CD4-positive, alpha-beta T cell treated with Interferon gamma for 1 hour (primary cell): Measurements from ENCODE around the gene CEP164.
"Not testable (repeated sequence)": the region's sequence is repeated elsewhere in the genome, so short reads cannot be mapped to it uniquely, and the experiment has no call there.

Experiments used
- DNase-seq: peaks from one replicate; pipeline ENCODE4 v3.0.0-alpha.2; 2020

CEP164 gene

GRCh38 chr11:117399100-117399840 is 71.6 kb downstream of the CEP164 start:
- not testable (repeated sequence) for DNase-seq

- DNase-seq: not testable (repeated sequence)
Measured at GRCh38 chr11:117405898-117406297, 78.2 kb downstream of the CEP164 start.

- no peak for DNase-seq
Measured at GRCh38 chr11:117407016-117407415, 79.4 kb downstream of the CEP164 start.

GRCh38 chr11:117408356-117408755 is 80.7 kb downstream of the CEP164 start:
- no peak for DNase-seq

GRCh38 chr11:117409511-117409910 is 81.9 kb downstream of the CEP164 start:
- no peak for DNase-seq

GRCh38 chr11:117410238-117410637 is 82.6 kb downstream of the CEP164 start:
- DNase-seq: no peak

GRCh38 chr11:117410861-117411710 is 83.4 kb downstream of the CEP164 start:
- no peak for DNase-seq

GRCh38 chr11:117411736-117412135 is 84.1 kb downstream of the CEP164 start:
- no peak for DNase-seq

GRCh38 chr11:117412176-117412575 is 84.5 kb downstream of the CEP164 start:
- no peak for DNase-seq

- DNase-seq: no peak
Measured at GRCh38 chr11:117412653-117413275, 85.1 kb downstream of the CEP164 start.

- DNase-seq: no peak
Measured at GRCh38 chr11:117413616-117414015, 86.0 kb downstream of the CEP164 start.

- DNase-seq: no peak
Measured at GRCh38 chr11:117414724-117415123, 87.1 kb downstream of the CEP164 start.

- DNase-seq: no peak
Measured at GRCh38 chr11:117415358-117415896, 87.8 kb downstream of the CEP164 start.

GRCh38 chr11:117417342-117417741 is 89.7 kb downstream of the CEP164 start:
- DNase-seq: no peak

GRCh38 chr11:117417856-117418255 is 90.2 kb downstream of the CEP164 start:
- no peak for DNase-seq

- DNase-seq: no peak
Measured at GRCh38 chr11:117418737-117419481, 91.3 kb downstream of the CEP164 start.

- no peak for DNase-seq
Measured at GRCh38 chr11:117419482-117420142, 92.0 kb downstream of the CEP164 start.

- no peak for DNase-seq
Measured at GRCh38 chr11:117420143-117420485, 92.5 kb downstream of the CEP164 start.

- no peak for DNase-seq
Measured at GRCh38 chr11:117420598-117420997, 92.9 kb downstream of the CEP164 start.

- no peak for DNase-seq
Measured at GRCh38 chr11:117421041-117421440, 93.4 kb downstream of the CEP164 start.

- DNase-seq: no peak
Measured at GRCh38 chr11:117421476-117421875, 93.8 kb downstream of the CEP164 start.

GRCh38 chr11:117423046-117423575 is 95.5 kb downstream of the CEP164 start:
- DNase-seq: no peak
